Panc1 (cell line): ENCODE data around the gene NADSYN1. TPM values are rescaled to one million over a fixed set of nuclear protein-coding genes. Genes with fewer than 3 reads are reported as not detected.

ENCODE experiments used
- ATAC-seq: fragments of 200-7000 bp; cut with Tn5 transposase; 2 replicates; pipeline ENCODE4 v1.9.1; 2020; ENCODE audit warnings: mild to moderate bottlenecking, moderate library complexity
- BruUV-seq: library from RNA; stranded (reverse); fragments of 400-500 nt; replicated peaks from 2 replicates; lab custom pipeline; 2021; lab: Mats Ljungman, UMichigan
- CTCF ChIA-PET: fragments of 300-600 bp; sonication (Branson Sonifier 250); formaldehyde crosslinking; loops from one replicate; lab custom pipeline; 2022; ENCODE audit warnings: antibody characterized with exemption; lab: Charles Lee
- POLR2A ChIA-PET: fragments of 300-600 bp; sonication (Branson Sonifier 250); formaldehyde crosslinking; loops from one replicate; lab custom pipeline; 2022; ENCODE audit warnings: antibody characterized with exemption; lab: Charles Lee
- DNase-seq: peaks from one replicate; pipeline ENCODE4 v3.0.0-alpha.2; 2010; ENCODE audit warnings: low read depth, low spot score
- H3K27ac ChIP-seq: 2 replicates; pipeline ENCODE4 v1.5.1; 2011; ENCODE audit warnings: mild to moderate bottlenecking, low read length, inconsistent platforms
- H3K27me3 ChIP-seq: fragments of 200-500 bp; sonication (Bioruptor generic); 2 replicates; pipeline ENCODE4 v1.6.0; 2014; ENCODE audit warnings: low read length, inconsistent platforms; ENCODE audit not compliant: control insufficient read depth, insufficient read depth
- H3K36me3 ChIP-seq: fragments of 200-500 bp; sonication (Bioruptor generic); 2 replicates; pipeline ENCODE4 v1.5.1; 2014; ENCODE audit warnings: inconsistent platforms, mild to moderate bottlenecking, low read length, moderate library complexity; ENCODE audit not compliant: control insufficient read depth, insufficient read depth
- H3K4me1 ChIP-seq: 2 replicates; pipeline ENCODE4 v1.5.1; 2011; ENCODE audit warnings: inconsistent platforms, mild to moderate bottlenecking, low read length, moderate library complexity; ENCODE audit not compliant: control insufficient read depth, insufficient read depth
- H3K4me3 ChIP-seq, 2 experiments: 2 replicates each; pipeline ENCODE4 v1.5.1; 2011 to 2012; ENCODE audit warnings: low read depth in 2 of 2, low read length in 2 of 2, mild to moderate bottlenecking in 2 of 2, inconsistent platforms in 1 of 2, moderate library complexity in 1 of 2
- H3K9me3 ChIP-seq: fragments of 200-500 bp; sonication (Bioruptor generic); 2 replicates; pipeline ENCODE4 v1.5.1; 2014; ENCODE audit warnings: low read depth, mild to moderate bottlenecking, inconsistent platforms, low read length, moderate library complexity; ENCODE audit not compliant: control insufficient read depth, insufficient read depth
- CTCF ChIP-seq: fragments of 450-650 bp; IDR thresholded peaks from 2 replicates; pipeline ENCODE4 v1.5.1; 2017; ENCODE audit warnings: mild to moderate bottlenecking
- POLR2AphosphoS5 ChIP-seq: IDR thresholded peaks from 2 replicates; pipeline ENCODE4 v1.6.1; 2012; ENCODE audit warnings: mild to moderate bottlenecking, low read depth, low read length, moderate library complexity
- REST ChIP-seq, 2 experiments: IDR thresholded peaks; 2 replicates each; pipeline ENCODE4 v1.6.1; 2011 to 2012; ENCODE audit warnings: low read depth in 2 of 2, control low read depth in 1 of 2, low read length in 1 of 2, mild to moderate bottlenecking in 1 of 2, moderate library complexity in 1 of 2; ENCODE audit not compliant: insufficient read depth in 1 of 2
- SIN3A ChIP-seq: IDR thresholded peaks from 2 replicates; pipeline ENCODE4 v1.6.1; 2012; ENCODE audit warnings: low read depth, mild to moderate bottlenecking, low read length, moderate library complexity, borderline replicate concordance; ENCODE audit not compliant: insufficient read depth
- TCF7L2 ChIP-seq: IDR thresholded peaks from 2 replicates; pipeline ENCODE4 v1.6.1; 2011; ENCODE audit warnings: mild to moderate bottlenecking, low read depth, low read length, inconsistent platforms
- in situ Hi-C: cut with HindIII; loops from 2 replicates; pipeline ENCODE4 v1.10.0; 2016; ENCODE audit warnings: low sequenced_read_pairs, low pct_unique_long_range_greater_than_20kb
- intact Hi-C: fragments of 100-400 bp; cut with micrococcal nuclease; formaldehyde crosslinking; loops from one replicate; pipeline ENCODE4 v1.10.0; 2022; ENCODE audit not compliant: unreplicated experiment
- total RNA-seq: library from RNA; stranded (reverse); gene quantifications from one replicate; pipeline ENCODE4 v1.2.1, GENCODE V29; 2021; ENCODE audit not compliant: unreplicated experiment

NADSYN1 gene
- total RNA-seq, 1 experiment from 2014 or later = 76.1 TPM

GRCh38 chr11:71501071-71501985 is 48.3 kb downstream of the NADSYN1 start:
- in situ Hi-C loops = no loop called here
- H3K27ac ChIP-seq = no peak overlapping the region
- intact Hi-C loops = no loop called here
- H3K4me3 ChIP-seq = no peak overlapping the region
- H3K4me1 ChIP-seq = no peaks in the 10 kb centered on the region
- no TSS peak for BruUV-seq
- H3K36me3 ChIP-seq = peaks cover 4% of the 10 kb centered on the region; the same call in 1 of the 2 replicates
- no peak for TF ChIP-seq POLR2AphosphoS5
- TF ChIP-seq SIN3A = no peak
- no peak for TF ChIP-seq TCF7L2
- no peak for TF ChIP-seq CTCF
- TF ChIP-seq REST (IDR thresholded peaks at IDR 0.05; ENCODE audit: insufficient read depth in 1 of 2, low read depth in 2 of 2, low read length in 1 of 2) = no peak
- H3K27me3 ChIP-seq = no peaks in the 10 kb centered on the region
- ChIA-PET CTCF (no interaction called here), POLR2A (interaction anchor here (1.2 kb wide), 1 partner anchor 11 kb away, joined by 16 read pairs; no protein-coding TSS in a partner anchor)
- no peak for ATAC-seq
- no peaks in the 10 kb centered on the region for H3K9me3 ChIP-seq
- DNase-seq = no peak

- CTCF ChIA-PET = no interaction called here
- no peak for DNase-seq
- ATAC-seq = no peak
These were observed 49.0 kb downstream of the NADSYN1 start for GRCh38 chr11:71502026-71502425.

More at GRCh38 chr11:71502026-71502425, 49.0 kb downstream of the NADSYN1 start:
- POLR2A ChIA-PET = interaction anchor here (1.2 kb wide), 1 partner anchor 11 kb away, joined by 16 read pairs; no protein-coding TSS in a partner anchor
- H3K27ac ChIP-seq = no peak overlapping the region
- no peaks in the 10 kb centered on the region for H3K27me3 ChIP-seq
- TF ChIP-seq POLR2AphosphoS5 (no peak), TCF7L2 (no peak), CTCF (no peak), REST (IDR thresholded peaks at IDR 0.05; ENCODE audit: insufficient read depth in 1 of 2, low read depth in 2 of 2, low read length in 1 of 2) (no peak), SIN3A (no peak)
- in situ Hi-C loops = no loop called here
- peaks cover 4% of the 10 kb centered on the region; the same call in 1 of the 2 replicates for H3K36me3 ChIP-seq
- intact Hi-C loops = no loop called here
- H3K4me1 ChIP-seq = no peaks in the 10 kb centered on the region
- H3K4me3 ChIP-seq = no peak overlapping the region
- no peaks in the 10 kb centered on the region for H3K9me3 ChIP-seq
- no TSS peak for BruUV-seq
